HG03066 (cell line): ENCODE results near the gene DMXL1.
"Not testable (repeated sequence)": the region's sequence is repeated elsewhere in the genome, so short reads cannot be mapped to it uniquely, and the experiment has no call there.

ENCODE experiments used
- ATAC-seq: cut with Tn5 transposase; IDR thresholded peaks from one replicate; pipeline ENCODE4 v1.9.1; 2021; ENCODE audit warnings: low read depth; ENCODE audit not compliant: unreplicated experiment

The DMXL1 gene

DNA sequence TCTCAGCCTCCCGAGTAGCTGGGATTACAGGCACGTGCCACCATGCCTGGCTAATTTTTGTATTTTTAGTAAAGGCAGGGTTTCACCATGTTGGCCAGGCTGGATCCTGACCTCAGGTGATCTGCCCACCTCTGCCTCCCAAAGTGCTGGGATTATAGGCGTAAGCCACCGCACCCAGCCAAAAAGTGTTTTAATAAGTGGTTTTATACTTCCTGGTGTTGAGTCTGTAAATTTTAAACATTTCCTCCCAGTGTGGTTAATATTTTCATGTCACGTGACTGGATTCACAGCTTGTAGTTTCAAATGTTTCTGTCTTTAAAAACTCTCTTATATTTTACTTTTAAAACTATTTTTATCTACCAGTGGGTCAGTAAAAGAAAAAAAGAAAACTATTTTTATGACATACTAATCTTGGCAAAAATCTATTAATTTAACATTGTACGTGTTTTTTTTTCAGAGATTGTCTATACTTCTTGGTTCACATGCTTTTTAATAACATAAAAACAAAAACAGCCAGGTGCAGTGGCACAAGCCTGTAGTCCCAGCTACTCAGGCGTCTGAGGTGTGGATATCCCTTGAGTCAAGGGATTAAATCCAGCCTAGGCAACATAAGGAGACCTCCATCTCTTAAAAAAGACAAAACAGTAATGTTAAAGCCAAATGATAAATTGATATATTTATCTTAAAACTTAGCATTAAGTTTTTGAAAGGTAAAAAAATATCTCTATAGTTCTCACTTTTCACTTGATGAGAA, 117.1 kb downstream of the DMXL1 start:
- no peak for ATAC-seq

- ATAC-seq = no peak
Observed at GRCh38 chr5:119190470-119191095, 119.7 kb downstream of the DMXL1 start.

- ATAC-seq = no peak
Observed at GRCh38 chr5:119191944-119192343, 121.1 kb downstream of the DMXL1 start.

- ATAC-seq = no peak
Observed at GRCh38 chr5:119200795-119201194, 129.9 kb downstream of the DMXL1 start.

GRCh38 chr5:119207105-119207504, 136.2 kb downstream of the DMXL1 start:
- ATAC-seq = no peak

DNA sequence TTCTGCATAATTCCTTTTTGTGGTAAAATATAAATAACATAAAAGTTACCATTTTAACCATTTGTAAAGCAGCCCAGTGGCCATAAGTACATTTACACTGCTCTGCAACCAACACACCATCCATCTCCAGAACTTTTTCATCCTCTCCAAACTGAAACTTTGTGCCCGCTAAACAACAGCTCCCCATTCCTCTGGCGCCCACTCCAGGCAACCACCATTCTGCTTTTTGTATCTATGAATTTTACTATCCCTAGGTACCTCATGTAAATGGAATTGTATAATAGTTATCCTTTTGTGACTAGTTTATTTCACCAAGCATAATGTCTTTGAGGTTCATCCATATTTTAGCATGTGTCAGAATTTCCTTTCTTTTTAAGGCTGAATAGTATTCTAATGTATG, 141.1 kb downstream of the DMXL1 start:
- no peak for ATAC-seq

DNA sequence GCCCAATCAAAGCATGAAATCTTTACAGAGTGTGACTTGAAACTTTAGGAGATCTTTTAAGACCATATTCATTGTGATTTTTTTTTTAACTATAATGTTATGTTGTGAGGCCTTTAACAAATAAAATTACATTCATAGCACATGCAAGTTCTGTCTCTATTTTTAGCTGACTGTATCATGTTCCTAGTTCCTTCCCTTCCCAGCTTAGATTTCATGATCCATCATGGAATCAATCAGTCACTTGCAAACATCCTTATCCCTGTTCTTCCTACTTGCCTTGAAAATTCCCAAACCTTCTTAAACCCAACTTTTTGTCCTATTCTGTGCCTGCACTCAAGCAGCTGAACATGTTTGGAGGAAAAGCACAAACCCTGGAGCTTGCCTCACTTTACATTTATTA, 141.8 kb downstream of the DMXL1 start:
- ATAC-seq = no peak

DNA sequence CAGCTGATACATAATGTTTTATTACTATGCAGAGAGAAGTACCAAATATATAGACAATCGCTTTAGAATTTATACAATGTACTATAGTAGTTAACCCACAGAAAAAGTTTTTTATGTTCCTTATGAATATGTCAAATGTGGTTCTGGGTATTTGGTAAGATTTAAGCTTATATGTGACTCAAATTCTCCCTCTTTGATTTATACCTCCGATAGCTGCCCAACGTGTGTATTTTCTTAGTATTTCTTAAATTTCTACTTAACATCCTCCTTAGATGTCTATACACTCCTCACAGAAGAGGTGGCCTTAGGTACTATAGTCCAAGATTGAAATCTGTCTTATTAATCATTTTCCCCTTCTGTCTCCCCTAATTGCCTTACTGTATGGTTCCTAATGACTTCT, 146.3 kb downstream of the DMXL1 start:
- ATAC-seq = no peak

- no peak for ATAC-seq
Observed at GRCh38 chr5:119218830-119219782, 148.2 kb downstream of the DMXL1 start.

- peak; percentile 98 for ATAC-seq
Observed at GRCh38 chr5:119220576-119221197, 149.8 kb downstream of the DMXL1 start.

DNA sequence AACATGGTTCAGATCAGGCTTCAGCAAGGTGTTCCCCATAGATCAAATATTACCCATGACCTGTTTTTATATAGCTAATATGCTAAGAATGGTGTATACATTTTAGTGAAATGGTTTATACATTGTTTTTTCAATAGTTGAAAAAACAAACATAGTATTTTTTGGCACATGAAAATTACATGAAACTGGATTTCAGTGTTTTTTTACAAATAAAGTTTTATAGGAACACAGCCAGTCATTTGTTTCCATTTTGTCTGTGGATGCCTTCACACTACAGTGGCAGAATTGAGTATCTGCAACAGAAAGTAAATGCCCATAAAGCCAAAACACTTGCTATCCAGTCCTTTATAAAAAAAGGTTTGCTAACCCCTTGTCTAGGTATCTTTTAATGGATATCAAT, 150.4 kb downstream of the DMXL1 start:
- ATAC-seq = no peak

DNA sequence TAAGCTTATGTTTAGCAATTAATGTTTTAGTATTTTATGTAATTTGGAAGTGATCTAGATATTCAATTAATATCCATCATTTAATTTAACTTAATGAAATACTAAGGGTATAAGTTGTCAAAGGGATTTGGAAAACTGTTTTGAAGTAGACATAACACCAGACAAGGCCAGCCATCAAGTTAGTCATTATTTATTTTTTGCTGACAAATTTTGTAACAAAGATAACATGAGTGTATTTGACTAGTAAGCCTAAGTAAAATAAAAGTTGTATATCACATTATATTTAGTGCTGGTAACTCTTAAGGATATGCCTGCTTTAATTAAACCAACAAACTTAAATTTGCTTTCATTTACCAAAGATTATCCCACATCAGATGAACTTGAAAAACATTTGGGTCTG, 159.1 kb downstream of the DMXL1 start:
- no peak for ATAC-seq

GRCh38 chr5:119238265-119239118, 167.6 kb downstream of the DMXL1 start:
- no peak for ATAC-seq

DNA sequence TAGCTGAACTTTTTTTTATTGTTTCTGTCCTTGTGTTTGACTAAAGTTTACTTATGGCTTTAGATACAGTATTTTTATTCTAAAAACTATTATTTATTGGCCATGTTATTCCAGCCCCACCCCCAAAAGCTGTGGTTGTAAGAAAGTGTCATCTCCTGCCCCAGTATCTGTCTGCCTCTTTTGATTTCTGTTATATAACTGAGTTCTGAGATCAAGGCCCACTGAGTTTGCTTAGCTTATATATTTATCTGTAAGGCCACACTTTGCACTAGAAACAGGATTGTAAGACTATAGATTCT, 168.2 kb downstream of the DMXL1 start:
- ATAC-seq = no peak

DNA sequence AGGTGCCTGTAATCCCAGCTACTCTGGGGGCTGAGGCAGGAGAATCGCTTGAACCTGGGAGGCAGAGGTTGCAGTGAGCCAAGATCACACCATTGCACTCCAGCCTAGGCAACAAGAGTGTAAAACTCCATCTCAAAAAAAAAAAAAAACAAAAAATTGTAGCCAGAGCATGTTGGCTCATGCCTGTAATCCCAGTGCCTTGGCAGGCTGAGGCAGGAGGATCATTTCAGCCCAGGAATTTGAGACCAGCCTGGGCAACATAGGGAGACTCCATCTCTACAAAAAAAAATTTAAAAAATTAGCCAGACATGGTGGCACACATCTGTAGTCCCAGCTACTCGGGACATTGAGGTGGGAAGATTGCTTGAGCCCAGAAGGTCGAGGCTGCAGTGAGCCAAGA, 168.9 kb downstream of the DMXL1 start:
- not testable (repeated sequence) for ATAC-seq

GRCh38 chr5:119243888-119244287, 173.0 kb downstream of the DMXL1 start:
- ATAC-seq = no peak

- ATAC-seq = no peak
Observed at GRCh38 chr5:119250946-119251901, 180.3 kb downstream of the DMXL1 start.

DNA sequence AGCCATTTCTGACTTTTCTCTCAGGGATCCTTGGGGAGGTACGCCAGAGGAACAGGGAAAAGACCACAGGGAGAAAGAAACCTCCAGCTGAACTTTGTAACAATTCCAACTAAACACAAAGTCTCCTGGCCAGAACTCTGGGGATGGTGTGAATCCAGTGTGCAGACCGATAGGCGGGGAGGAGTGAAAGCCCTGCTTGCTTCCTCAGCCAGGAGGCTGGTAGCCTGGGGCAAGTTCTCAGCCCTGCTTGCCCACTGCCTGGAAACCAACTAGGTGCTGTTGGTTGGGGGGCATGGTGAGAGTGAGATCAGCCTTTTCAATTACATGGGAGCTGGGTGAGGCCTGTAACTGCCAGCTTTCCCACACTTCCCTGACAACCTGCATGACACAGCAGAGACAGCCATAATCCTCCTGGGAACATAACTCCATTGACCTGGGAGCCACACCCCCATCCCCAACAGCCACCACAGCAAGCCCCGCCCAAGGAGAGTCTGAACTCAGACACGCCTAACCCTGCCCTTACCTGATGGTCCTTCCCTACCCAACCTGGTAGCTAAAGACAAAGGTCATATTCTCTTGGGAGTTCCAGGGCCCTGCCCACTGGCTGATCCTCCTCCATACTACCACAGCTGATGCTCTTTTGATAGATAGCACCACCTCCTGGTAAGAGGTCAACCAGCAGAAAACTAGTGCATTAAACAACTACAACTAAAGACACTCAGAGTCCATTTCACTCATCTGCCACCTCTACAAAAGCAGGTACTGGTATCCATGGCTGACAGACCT, 184.9 kb downstream of the DMXL1 start:
- no peak for ATAC-seq
